Caco-2 (cell line): ENCODE results near the gene KRT15. TPM values are rescaled to one million over a fixed set of nuclear protein-coding genes. Genes with fewer than 3 reads are reported as not detected.

ENCODE experiments used
- BruUV-seq: library from RNA; stranded (reverse); fragments of 400-500 nt; replicated peaks from 2 replicates; lab custom pipeline; 2021; lab: Mats Ljungman, UMichigan
- CTCF ChIA-PET: fragments of 300-600 bp; sonication (Branson Sonifier 250); formaldehyde crosslinking; loops from one replicate; lab custom pipeline; 2022; ENCODE audit warnings: antibody characterized with exemption; lab: Charles Lee
- POLR2A ChIA-PET: fragments of 300-600 bp; sonication (Branson Sonifier 250); formaldehyde crosslinking; loops from one replicate; lab custom pipeline; 2022; ENCODE audit warnings: antibody characterized with exemption; lab: Charles Lee
- DNase-seq, 2 experiments: peaks; one replicate each; pipeline versions ENCODE4 v3.0.0 to v3.0.0-alpha.2; 2020 to 2022
- H3K27me3 ChIP-seq: replicated peaks from 2 replicates; pipeline ENCODE4 v1.6.0; 2011; ENCODE audit warnings: low read length; ENCODE audit not compliant: control insufficient read depth, insufficient read depth
- H3K36me3 ChIP-seq: 2 replicates; pipeline ENCODE4 v1.5.1; 2011; ENCODE audit warnings: low read length; ENCODE audit not compliant: control insufficient read depth, insufficient read depth
- H3K4me1 ChIP-seq: fragments of 250-450 bp; sonication (Bioruptor Pico); 2 replicates; pipeline ENCODE4 v1.5.1; 2020; ENCODE audit warnings: mild to moderate bottlenecking
- H3K4me3 ChIP-seq: 2 replicates; pipeline ENCODE4 v1.5.1; 2011; ENCODE audit warnings: low read depth, mild to moderate bottlenecking, control low read depth, low read length
- H3K9me3 ChIP-seq: fragments of 250-450 bp; sonication (Bioruptor Pico); 2 replicates; pipeline ENCODE4 v1.5.1; 2020; ENCODE audit warnings: mild to moderate bottlenecking, moderate library complexity
- H3K27ac Mint-ChIP-seq: one replicate; pipeline ENCODE4 v1.8.0; 2022; ENCODE audit warnings: mixed read lengths; ENCODE audit not compliant: unreplicated experiment
- H3K27me3 Mint-ChIP-seq: one replicate; pipeline ENCODE4 v1.8.0; 2022; ENCODE audit warnings: mixed read lengths; ENCODE audit not compliant: insufficient read depth, unreplicated experiment
- H3K36me3 Mint-ChIP-seq: one replicate; pipeline ENCODE4 v1.8.0; 2022; ENCODE audit warnings: mild to moderate bottlenecking, mixed read lengths; ENCODE audit not compliant: insufficient read depth, unreplicated experiment
- H3K4me1 Mint-ChIP-seq: one replicate; pipeline ENCODE4 v1.8.0; 2022; ENCODE audit warnings: low read depth, mixed read lengths; ENCODE audit not compliant: unreplicated experiment
- H3K4me3 Mint-ChIP-seq: one replicate; pipeline ENCODE4 v1.8.0; 2022; ENCODE audit warnings: mild to moderate bottlenecking, moderate library complexity, mixed read lengths; ENCODE audit not compliant: unreplicated experiment
- H3K9me3 Mint-ChIP-seq: one replicate; pipeline ENCODE4 v1.8.0; 2022; ENCODE audit warnings: mixed read lengths; ENCODE audit not compliant: unreplicated experiment
- intact Hi-C: fragments of 100-400 bp; cut with micrococcal nuclease; formaldehyde crosslinking; loops from one replicate; pipeline ENCODE4 v1.10.0; 2022; ENCODE audit not compliant: unreplicated experiment
- total RNA-seq: library from RNA; stranded (reverse); gene quantifications from 2 replicates; pipeline ENCODE4 v1.2.3, GENCODE V29; 2022
- TF ChIP-seq, protein P1 (sequence below), 2 experiments: fragments of 200-600 bp in 1 of 2; IDR thresholded peaks; 1 replicate in 1 of 2; 2 replicates in 1 of 2; pipeline versions ENCODE4 v1.5.1 to v1.8.0; 2011 to 2022; ENCODE audit warnings: antibody characterized with exemption in 1 of 2, control low read depth in 1 of 2, inconsistent platforms in 1 of 2, low read depth in 1 of 2, low read length in 1 of 2, mild to moderate bottlenecking in 1 of 2, moderate library complexity in 1 of 2; ENCODE audit not compliant: insufficient read depth in 1 of 2, severe bottlenecking in 1 of 2, unreplicated experiment in 1 of 2

KRT15 gene
- total RNA-seq, 1 experiment from 2014 or later: 5.3 TPM

GRCh38 chr17:41516830-41517283 is 1.8 kb downstream of the KRT15 start:
- H3K4me1 ChIP-seq: peaks cover 29% of the 10 kb centered on the region
- no TSS peak for BruUV-seq
- no peak overlapping the region for H3K27ac Mint-ChIP-seq
- H3K9me3 Mint-ChIP-seq: no peaks in the 10 kb centered on the region
- POLR2A ChIA-PET: no interaction called here
- H3K4me3 ChIP-seq: no peak overlapping the region
- H3K4me3 Mint-ChIP-seq: no peak overlapping the region
- H3K9me3 ChIP-seq: no peaks in the 10 kb centered on the region
- DNase-seq: no peak
- H3K36me3 ChIP-seq: no peaks in the 10 kb centered on the region
- intact Hi-C loops: no loop called here
- H3K27me3 ChIP-seq: no peaks in the 10 kb centered on the region
- H3K4me1 Mint-ChIP-seq: peaks cover 30% of the 10 kb centered on the region
- no peaks in the 10 kb centered on the region for H3K27me3 Mint-ChIP-seq
- peaks cover 30% of the 10 kb centered on the region for H3K36me3 Mint-ChIP-seq
- CTCF ChIA-PET: no interaction called here
- TF ChIP-seq, protein P1, sequence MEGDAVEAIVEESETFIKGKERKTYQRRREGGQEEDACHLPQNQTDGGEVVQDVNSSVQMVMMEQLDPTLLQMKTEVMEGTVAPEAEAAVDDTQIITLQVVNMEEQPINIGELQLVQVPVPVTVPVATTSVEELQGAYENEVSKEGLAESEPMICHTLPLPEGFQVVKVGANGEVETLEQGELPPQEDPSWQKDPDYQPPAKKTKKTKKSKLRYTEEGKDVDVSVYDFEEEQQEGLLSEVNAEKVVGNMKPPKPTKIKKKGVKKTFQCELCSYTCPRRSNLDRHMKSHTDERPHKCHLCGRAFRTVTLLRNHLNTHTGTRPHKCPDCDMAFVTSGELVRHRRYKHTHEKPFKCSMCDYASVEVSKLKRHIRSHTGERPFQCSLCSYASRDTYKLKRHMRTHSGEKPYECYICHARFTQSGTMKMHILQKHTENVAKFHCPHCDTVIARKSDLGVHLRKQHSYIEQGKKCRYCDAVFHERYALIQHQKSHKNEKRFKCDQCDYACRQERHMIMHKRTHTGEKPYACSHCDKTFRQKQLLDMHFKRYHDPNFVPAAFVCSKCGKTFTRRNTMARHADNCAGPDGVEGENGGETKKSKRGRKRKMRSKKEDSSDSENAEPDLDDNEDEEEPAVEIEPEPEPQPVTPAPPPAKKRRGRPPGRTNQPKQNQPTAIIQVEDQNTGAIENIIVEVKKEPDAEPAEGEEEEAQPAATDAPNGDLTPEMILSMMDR (IDR thresholded peaks at IDR 0.05; ENCODE audit: insufficient read depth in 1 of 2, low read depth in 1 of 2, low read length in 1 of 2, severe bottlenecking in 1 of 2, unreplicated experiment in 1 of 2): no peak

GRCh38 chr17:41516147-41516829 is 2.4 kb downstream of the KRT15 start:
- H3K36me3 Mint-ChIP-seq: peaks cover 24% of the 10 kb centered on the region
- no peak for DNase-seq
- TF ChIP-seq, protein P1 (IDR thresholded peaks at IDR 0.05; ENCODE audit: insufficient read depth in 1 of 2, low read depth in 1 of 2, low read length in 1 of 2, severe bottlenecking in 1 of 2, unreplicated experiment in 1 of 2): no peak
- H3K4me1 Mint-ChIP-seq: peaks cover 30% of the 10 kb centered on the region
- Histone ChIP-seq H3K36me3 (no peaks in the 10 kb centered on the region), H3K4me3 (no peak overlapping the region), H3K27me3 (no peaks in the 10 kb centered on the region), H3K9me3 (no peaks in the 10 kb centered on the region), H3K4me1 (peaks cover 28% of the 10 kb centered on the region)
- no peak overlapping the region for H3K27ac Mint-ChIP-seq
- H3K4me3 Mint-ChIP-seq: no peak overlapping the region
- intact Hi-C loops: no loop called here
- POLR2A ChIA-PET: interaction anchor here (0.6 kb wide), 1 partner anchor 11 kb away, joined by 4 read pairs; no protein-coding TSS in a partner anchor
- H3K27me3 Mint-ChIP-seq: no peaks in the 10 kb centered on the region
- no TSS peak for BruUV-seq
- no peaks in the 10 kb centered on the region for H3K9me3 Mint-ChIP-seq
- CTCF ChIA-PET: interaction anchor here (0.6 kb wide), 1 partner anchor 172 kb away, joined by 4 read pairs; the partner anchor contains the start of gene EIF1

GRCh38 chr17:41513168-41513547 is 5.5 kb downstream of the KRT15 start:
- Mint-ChIP-seq H3K9me3 (no peaks in the 10 kb centered on the region), H3K27ac (no peak overlapping the region), H3K4me1 (peaks cover 18% of the 10 kb centered on the region), H3K36me3 (no peaks in the 10 kb centered on the region), H3K4me3 (no peak overlapping the region), H3K27me3 (no peaks in the 10 kb centered on the region)
- DNase-seq: no peak
- H3K9me3 ChIP-seq: no peaks in the 10 kb centered on the region
- intact Hi-C loops: no loop called here
- no peak overlapping the region for H3K4me3 ChIP-seq
- H3K4me1 ChIP-seq: peaks cover 24% of the 10 kb centered on the region
- H3K36me3 ChIP-seq: no peaks in the 10 kb centered on the region
- TF ChIP-seq, protein P1 (IDR thresholded peaks at IDR 0.05; ENCODE audit: insufficient read depth in 1 of 2, low read depth in 1 of 2, low read length in 1 of 2, severe bottlenecking in 1 of 2, unreplicated experiment in 1 of 2): no peak
- ChIA-PET POLR2A (interaction anchor here (0.6 to 0.8 kb wide), 2 partner anchors 9 to 79 kb away, joined by 3 read pairs; no protein-coding TSS in a partner anchor), CTCF (interaction anchor here (1.4 to 1.6 kb wide), 2 partner anchors 36 to 150 kb away, joined by 3 to 4 read pairs; no protein-coding TSS in a partner anchor)
- BruUV-seq: no TSS peak
- H3K27me3 ChIP-seq: no peaks in the 10 kb centered on the region
